Mesendoderm (in vitro differentiated cells): ENCODE results near the gene COPS7B.
A peak's percentile ranks its signal among the peaks of the same experiment; 100 is the strongest.
"Not testable (repeated sequence)": the region's sequence is repeated elsewhere in the genome, so short reads cannot be mapped to it uniquely, and the experiment has no call there.

Experiments used
- DNase-seq: peaks from one replicate; pipeline ENCODE4 v3.0.0; 2013
- H2AK5ac ChIP-seq: 2 replicates; pipeline ENCODE4 v1.6.1; 2013; ENCODE audit warnings: low read length, inconsistent platforms
- H2BK120ac ChIP-seq: 2 replicates; pipeline ENCODE4 v1.6.1; 2013; ENCODE audit warnings: low read depth, mild to moderate bottlenecking, low read length, moderate library complexity, mixed read lengths
- H2BK15ac ChIP-seq: replicated peaks from 2 replicates; pipeline ENCODE4 v1.6.1; 2013; ENCODE audit warnings: low read depth, mild to moderate bottlenecking, moderate library complexity
- H2BK5ac ChIP-seq: 2 replicates; pipeline ENCODE4 v1.6.1; 2013; ENCODE audit warnings: low read length, inconsistent platforms
- H3K18ac ChIP-seq: 2 replicates; pipeline ENCODE4 v1.6.1; 2013; ENCODE audit warnings: mild to moderate bottlenecking, low read length, mixed read lengths
- H3K23ac ChIP-seq: one replicate; pipeline ENCODE4 v1.6.1; 2013; ENCODE audit warnings: low read length
- H3K27ac ChIP-seq: 2 replicates; pipeline ENCODE4 v1.5.1; 2013; ENCODE audit warnings: low read depth, mild to moderate bottlenecking, inconsistent platforms, low read length, moderate library complexity
- H3K27me3 ChIP-seq: 2 replicates; pipeline ENCODE4 v1.6.1; 2013; ENCODE audit warnings: low read length, control low read depth, mild to moderate bottlenecking, inconsistent platforms; ENCODE audit not compliant: insufficient read depth, poor library complexity
- H3K36me3 ChIP-seq: 2 replicates; pipeline ENCODE4 v1.6.1; 2013; ENCODE audit warnings: low read length, inconsistent platforms; ENCODE audit not compliant: control insufficient read depth, insufficient read depth
- H3K4ac ChIP-seq: one replicate; pipeline ENCODE4 v1.6.1; 2013; ENCODE audit warnings: low read depth, mild to moderate bottlenecking, low read length, moderate library complexity
- H3K4me1 ChIP-seq: 2 replicates; pipeline ENCODE4 v1.6.1; 2013; ENCODE audit warnings: low read depth, low read length, inconsistent platforms; ENCODE audit not compliant: control insufficient read depth
- H3K4me2 ChIP-seq: 2 replicates; pipeline ENCODE4 v1.6.1; 2013; ENCODE audit warnings: low read length
- H3K4me3 ChIP-seq: 2 replicates; pipeline ENCODE4 v1.5.1; 2013; ENCODE audit warnings: mild to moderate bottlenecking, low read length
- H3K56ac ChIP-seq: one replicate; pipeline ENCODE4 v1.6.1; 2013; ENCODE audit warnings: low read length
- H3K79me1 ChIP-seq: 2 replicates; pipeline ENCODE4 v1.6.1; 2013; ENCODE audit warnings: low read length, inconsistent platforms
- H3K79me2 ChIP-seq: 2 replicates; pipeline ENCODE4 v1.6.1; 2013; ENCODE audit warnings: mild to moderate bottlenecking, low read length; ENCODE audit not compliant: control insufficient read depth, insufficient read depth
- H3K9ac ChIP-seq: 2 replicates; pipeline ENCODE4 v1.6.1; 2013; ENCODE audit warnings: low read length, inconsistent platforms
- H4K5ac ChIP-seq: one replicate; pipeline ENCODE4 v1.6.1; 2013; ENCODE audit warnings: low read length
- H4K8ac ChIP-seq: one replicate; pipeline ENCODE4 v1.6.1; 2013; ENCODE audit warnings: low read depth, mild to moderate bottlenecking, control low read depth, low read length, moderate library complexity
- WGBS: extraction: QIAGEN DNeasy Blood & Tissue Kit; methylation state at CpG from one replicate; pipeline ENCODE4 v1.1.7; 2013; ENCODE audit warnings: low lambda C conversion rate, missing lambda C conversion rate; ENCODE audit not compliant: insufficient coverage; ENCODE audit errors: extremely low coverage; 5-methylcytosine and 5-hydroxymethylcytosine counted together

Gene COPS7B

GRCh38 chr2:231749016-231749415 is 37.2 kb upstream of the COPS7B start:
- H3K23ac ChIP-seq, H3K27ac ChIP-seq, H2BK15ac ChIP-seq, H3K4ac ChIP-seq, H4K5ac ChIP-seq, H4K8ac ChIP-seq, H3K4me1 ChIP-seq, H3K27me3 ChIP-seq, H3K79me1 ChIP-seq, H3K4me2 ChIP-seq, H2BK5ac ChIP-seq, H3K79me2 ChIP-seq, H3K18ac ChIP-seq, H2BK120ac ChIP-seq, H3K4me3 ChIP-seq, H2AK5ac ChIP-seq, H3K9ac ChIP-seq, H3K36me3 ChIP-seq, DNase-seq, H3K56ac ChIP-seq: not testable (repeated sequence)
- WGBS: no CpG with 5 or more reads among the region's 10 CpGs

- no peak overlapping the region for H2BK5ac ChIP-seq
- H3K56ac ChIP-seq: no peak overlapping the region
- no peak overlapping the region for H4K8ac ChIP-seq
- no peak overlapping the region for H3K23ac ChIP-seq
- no peak overlapping the region for H2BK15ac ChIP-seq
- no peaks in the 10 kb centered on the region for H3K79me2 ChIP-seq
- no peak overlapping the region for H3K9ac ChIP-seq
- no peak overlapping the region for H2BK120ac ChIP-seq
- H3K4me3 ChIP-seq: no peak overlapping the region
- no peak for DNase-seq
- H3K27me3 ChIP-seq: no peaks in the 10 kb centered on the region
- H3K79me1 ChIP-seq: no peaks in the 10 kb centered on the region
- no CpG with 5 or more reads among the region's 4 CpGs for WGBS
- no peak overlapping the region for H2AK5ac ChIP-seq
- no peak overlapping the region for H3K18ac ChIP-seq
- no peak overlapping the region for H3K4ac ChIP-seq
- H3K4me1 ChIP-seq: no peaks in the 10 kb centered on the region
- H3K27ac ChIP-seq: no peak overlapping the region
- no peaks in the 10 kb centered on the region for H3K36me3 ChIP-seq
- H3K4me2 ChIP-seq: no peak overlapping the region
- H4K5ac ChIP-seq: no peak overlapping the region
Measured at GRCh38 chr2:231751042-231751815, 35.0 kb upstream of the COPS7B start.

GRCh38 chr2:231752061-231752460 is 34.2 kb upstream of the COPS7B start:
- H3K18ac ChIP-seq: no peak overlapping the region
- no peaks in the 10 kb centered on the region for H3K36me3 ChIP-seq
- H3K23ac ChIP-seq: no peak overlapping the region
- H2AK5ac ChIP-seq: no peak overlapping the region
- no peak overlapping the region for H3K4me2 ChIP-seq
- H3K4me3 ChIP-seq: no peak overlapping the region
- H3K27ac ChIP-seq: no peak overlapping the region
- WGBS: no CpG with 5 or more reads among the region's 2 CpGs
- no peaks in the 10 kb centered on the region for H3K79me2 ChIP-seq
- no peak overlapping the region for H4K5ac ChIP-seq
- DNase-seq: no peak
- no peak overlapping the region for H4K8ac ChIP-seq
- no peaks in the 10 kb centered on the region for H3K27me3 ChIP-seq
- H3K4ac ChIP-seq: no peak overlapping the region
- H3K4me1 ChIP-seq: no peaks in the 10 kb centered on the region
- H2BK5ac ChIP-seq: no peak overlapping the region
- no peaks in the 10 kb centered on the region for H3K79me1 ChIP-seq
- no peak overlapping the region for H2BK15ac ChIP-seq
- no peak overlapping the region for H3K56ac ChIP-seq
- H2BK120ac ChIP-seq: no peak overlapping the region
- H3K9ac ChIP-seq: no peak overlapping the region

- no peaks in the 10 kb centered on the region for H3K27me3 ChIP-seq
- no peak overlapping the region for H3K56ac ChIP-seq
- no peak overlapping the region for H2AK5ac ChIP-seq
- H3K4me2 ChIP-seq: no peak overlapping the region
- H3K79me1 ChIP-seq: no peaks in the 10 kb centered on the region
- no CpG with 5 or more reads among the region's 2 CpGs for WGBS
- H2BK120ac ChIP-seq: no peak overlapping the region
- no peak overlapping the region for H2BK15ac ChIP-seq
- no peak overlapping the region for H3K4me3 ChIP-seq
- H3K79me2 ChIP-seq: no peaks in the 10 kb centered on the region
- no peak overlapping the region for H3K27ac ChIP-seq
- no peak overlapping the region for H4K8ac ChIP-seq
- no peaks in the 10 kb centered on the region for H3K36me3 ChIP-seq
- peak; percentile 54 for DNase-seq
- no peaks in the 10 kb centered on the region for H3K4me1 ChIP-seq
- no peak overlapping the region for H3K4ac ChIP-seq
- H4K5ac ChIP-seq: no peak overlapping the region
- H3K18ac ChIP-seq: no peak overlapping the region
- H3K9ac ChIP-seq: no peak overlapping the region
- H2BK5ac ChIP-seq: no peak overlapping the region
- no peak overlapping the region for H3K23ac ChIP-seq
Measured at GRCh38 chr2:231761735-231762134, 24.5 kb upstream of the COPS7B start.

- Histone ChIP-seq H3K4ac (no peak overlapping the region), H3K27me3 (no peaks in the 10 kb centered on the region), H3K4me3 (no peak overlapping the region), H2AK5ac (no peak overlapping the region), H4K5ac (no peak overlapping the region), H3K18ac (no peak overlapping the region), H3K4me2 (no peak overlapping the region), H2BK5ac (no peak overlapping the region), H2BK120ac (no peak overlapping the region), H2BK15ac (no peak overlapping the region), H3K4me1 (no peaks in the 10 kb centered on the region), H3K79me2 (no peaks in the 10 kb centered on the region), H3K9ac (no peak overlapping the region), H3K27ac (no peak overlapping the region), H3K79me1 (no peaks in the 10 kb centered on the region), H3K36me3 (no peaks in the 10 kb centered on the region), H3K56ac (no peak overlapping the region), H4K8ac (no peak overlapping the region), H3K23ac (no peak overlapping the region)
- no peak for DNase-seq
Measured at GRCh38 chr2:231764124-231764523, 22.1 kb upstream of the COPS7B start.

- Histone ChIP-seq H2BK120ac (no peak overlapping the region), H3K4me3 (no peak overlapping the region), H3K4me1 (no peaks in the 10 kb centered on the region), H3K79me2 (no peaks in the 10 kb centered on the region), H2BK15ac (no peak overlapping the region), H3K36me3 (no peaks in the 10 kb centered on the region), H3K18ac (no peak overlapping the region), H3K56ac (no peak overlapping the region), H3K27ac (no peak overlapping the region), H4K5ac (no peak overlapping the region), H3K4ac (no peak overlapping the region), H3K23ac (no peak overlapping the region), H2AK5ac (no peak overlapping the region), H2BK5ac (no peak overlapping the region), H3K79me1 (no peaks in the 10 kb centered on the region), H3K27me3 (no peaks in the 10 kb centered on the region), H3K4me2 (no peak overlapping the region), H3K9ac (no peak overlapping the region), H4K8ac (no peak overlapping the region)
- no peak for DNase-seq
- WGBS: no CpG with 5 or more reads among the region's 4 CpGs
Measured at GRCh38 chr2:231764760-231765159, 21.5 kb upstream of the COPS7B start.
